NCI-H2227 (cell line): ENCODE results near the gene ADPGK.
"Not testable (repeated sequence)": the region's sequence is repeated elsewhere in the genome, so short reads cannot be mapped to it uniquely, and the experiment has no call there.

Experiments used
- DNase-seq: peaks from one replicate; lab custom pipeline; 2025; ENCODE audit not compliant: unreplicated experiment; lab: John Stamatoyannopoulos, UW

The ADPGK gene

GRCh38 chr15:72783640-72784455 lies at the start of gene ADPGK:
TSS of gene ADPGK (minus strand) at chr15:72783758. CDS start at chr15:72783691, 67 bp downstream.
- peak; percentile 96 for DNase-seq

- DNase-seq, result no peak
These were observed 43.7 kb upstream of the ADPGK start for GRCh38 chr15:72827226-72827625.

- no peak for DNase-seq
These were observed 43.1 kb upstream of the ADPGK start for GRCh38 chr15:72826611-72827010.

- no peak for DNase-seq
These were observed 42.3 kb upstream of the ADPGK start for GRCh38 chr15:72825829-72826228.

GRCh38 chr15:72824781-72825180 lies 41.2 kb upstream of the ADPGK start:
- no peak for DNase-seq

GRCh38 chr15:72824112-72824511 lies 40.6 kb upstream of the ADPGK start:
- no peak for DNase-seq

GRCh38 chr15:72820278-72820677 lies 36.7 kb upstream of the ADPGK start:
- no peak for DNase-seq

- DNase-seq, result no peak
These were observed 35.1 kb upstream of the ADPGK start for GRCh38 chr15:72818632-72819031.

- DNase-seq, result no peak
These were observed 29.9 kb upstream of the ADPGK start for GRCh38 chr15:72813345-72814004.

- DNase-seq, result no peak
These were observed 25.8 kb upstream of the ADPGK start for GRCh38 chr15:72809329-72809728.

- DNase-seq, result not testable (repeated sequence)
These were observed 23.8 kb upstream of the ADPGK start for GRCh38 chr15:72807346-72807745.

- no peak for DNase-seq
These were observed 19.4 kb upstream of the ADPGK start for GRCh38 chr15:72803006-72803405.

GRCh38 chr15:72801590-72802325 lies 18.2 kb upstream of the ADPGK start:
- no peak for DNase-seq

GRCh38 chr15:72800833-72801481 lies 17.4 kb upstream of the ADPGK start:
- no peak for DNase-seq

GRCh38 chr15:72797834-72798233 lies 14.3 kb upstream of the ADPGK start:
- no peak for DNase-seq

GRCh38 chr15:72797338-72797689 lies 13.8 kb upstream of the ADPGK start:
- DNase-seq, result no peak

- peak; percentile 58 for DNase-seq
These were observed 13.2 kb upstream of the ADPGK start for GRCh38 chr15:72796515-72797337.

- DNase-seq, result no peak
These were observed 12.6 kb upstream of the ADPGK start for GRCh38 chr15:72796210-72796514.

- no peak for DNase-seq
These were observed 10.5 kb upstream of the ADPGK start for GRCh38 chr15:72793766-72794660.

- no peak for DNase-seq
These were observed 8.9 kb upstream of the ADPGK start for GRCh38 chr15:72792431-72792830.
